Prostate gland (tissue), 2 donors: ENCODE data around the gene BRDT. TPM values are rescaled to one million over a fixed set of nuclear protein-coding genes. Genes with fewer than 3 reads are reported as not detected.

ENCODE experiments used
- DNase-seq: peaks from one replicate; pipeline ENCODE4 v3.0.0-alpha.2; 2019; ENCODE audit warnings: low spot score
- H3K27ac ChIP-seq, 2 donors: fragments of 200-600 bp; sonication (generic); 2 replicates each; pipeline ENCODE4 v1.5.1; 2017 to 2019
- H3K27me3 ChIP-seq: fragments of 200-600 bp; sonication (generic); replicated peaks from 2 replicates; pipeline ENCODE4 v1.5.1; 2019; ENCODE audit not compliant: insufficient read depth
- H3K36me3 ChIP-seq, 2 donors: fragments of 200-600 bp; sonication (generic); 1 replicate in 1 of 2; 2 replicates in 1 of 2; pipeline versions ENCODE4 v1.5.1 to v1.8.1; 2017 to 2019
- H3K4me1 ChIP-seq: fragments of 200-600 bp; sonication (generic); replicated peaks from 2 replicates; pipeline ENCODE4 v1.5.1; 2019
- H3K4me3 ChIP-seq, 2 donors: fragments of 200-600 bp; sonication (generic); 2 replicates each; pipeline ENCODE4 v1.5.1; 2017 to 2019
- H3K9me3 ChIP-seq: fragments of 200-600 bp; sonication (generic); 2 replicates; pipeline ENCODE4 v1.5.1; 2017
- POLR2A ChIP-seq: fragments of 450-650 bp; IDR thresholded peaks from one replicate; pipeline ENCODE4 v1.6.1; 2016; ENCODE audit warnings: antibody characterized with exemption, mild to moderate bottlenecking
- POLR2AphosphoS5 ChIP-seq: sonication (generic); formaldehyde crosslinking; IDR thresholded peaks from one replicate; pipeline ENCODE4 v1.6.1; 2017; ENCODE audit warnings: antibody characterized with exemption
- WGBS: methylation state at CpG from one replicate; pipeline ENCODE4 v1.1.5; 2018; 5-methylcytosine and 5-hydroxymethylcytosine counted together
- intact Hi-C: fragments of 100-400 bp; cut with DNase I; formaldehyde crosslinking; loops from one replicate; pipeline ENCODE4 v1.14.2; 2022
- total RNA-seq, 2 donors: library from RNA; depleted of rRNA; stranded (reverse); fragments of >200 nt; gene quantifications; one replicate each; pipeline ENCODE4 v1.1.0, GENCODE V29; 2016
- TF ChIP-seq, protein P1 (sequence below), 4 experiments: fragments of 200-600 bp in 2 of 4; fragments of 450-650 bp in 2 of 4; sonication (generic) in 2 of 4; IDR thresholded peaks; 1 replicate in 3 of 4; 2 replicates in 1 of 4; pipeline ENCODE4 v1.5.1; 2016 to 2019; ENCODE audit warnings: antibody characterized with exemption in 4 of 4, mild to moderate bottlenecking in 2 of 4, moderate library complexity in 2 of 4

Gene BRDT
- total RNA-seq, 2 donors from 2014 or later = 16.2 TPM; not detected in 1

DNA sequence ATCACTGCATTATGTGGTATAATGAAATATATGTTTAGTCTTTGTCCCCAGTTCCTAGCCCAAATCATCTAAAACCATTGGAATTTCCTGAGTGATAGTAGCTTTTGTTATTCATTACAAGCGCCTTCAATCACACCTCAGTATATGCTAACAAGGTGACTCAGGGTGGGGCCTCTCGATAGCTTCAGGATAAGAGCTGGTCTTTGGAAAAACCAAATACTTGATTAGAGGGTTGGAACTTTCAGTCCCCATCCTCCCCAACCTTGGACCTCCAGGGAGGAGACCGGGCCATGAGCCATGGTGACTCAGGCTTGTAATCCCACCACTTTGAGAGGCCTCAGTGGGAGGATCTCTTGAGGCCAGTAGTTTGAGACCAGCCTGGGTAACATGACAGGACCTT, 5.1 kb upstream of the BRDT start:
- intact Hi-C loops = no loop called here
- no peak for DNase-seq
- H3K36me3 ChIP-seq = no peaks in the 10 kb centered on the region
- H3K4me1 ChIP-seq = no peaks in the 10 kb centered on the region
- H3K4me3 ChIP-seq = no peak overlapping the region
- no peaks in the 10 kb centered on the region for H3K9me3 ChIP-seq
- H3K27ac ChIP-seq = no peak overlapping the region
- TF ChIP-seq, protein P1, sequence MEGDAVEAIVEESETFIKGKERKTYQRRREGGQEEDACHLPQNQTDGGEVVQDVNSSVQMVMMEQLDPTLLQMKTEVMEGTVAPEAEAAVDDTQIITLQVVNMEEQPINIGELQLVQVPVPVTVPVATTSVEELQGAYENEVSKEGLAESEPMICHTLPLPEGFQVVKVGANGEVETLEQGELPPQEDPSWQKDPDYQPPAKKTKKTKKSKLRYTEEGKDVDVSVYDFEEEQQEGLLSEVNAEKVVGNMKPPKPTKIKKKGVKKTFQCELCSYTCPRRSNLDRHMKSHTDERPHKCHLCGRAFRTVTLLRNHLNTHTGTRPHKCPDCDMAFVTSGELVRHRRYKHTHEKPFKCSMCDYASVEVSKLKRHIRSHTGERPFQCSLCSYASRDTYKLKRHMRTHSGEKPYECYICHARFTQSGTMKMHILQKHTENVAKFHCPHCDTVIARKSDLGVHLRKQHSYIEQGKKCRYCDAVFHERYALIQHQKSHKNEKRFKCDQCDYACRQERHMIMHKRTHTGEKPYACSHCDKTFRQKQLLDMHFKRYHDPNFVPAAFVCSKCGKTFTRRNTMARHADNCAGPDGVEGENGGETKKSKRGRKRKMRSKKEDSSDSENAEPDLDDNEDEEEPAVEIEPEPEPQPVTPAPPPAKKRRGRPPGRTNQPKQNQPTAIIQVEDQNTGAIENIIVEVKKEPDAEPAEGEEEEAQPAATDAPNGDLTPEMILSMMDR (IDR thresholded peaks at IDR 0.05) = no peak
- TF ChIP-seq POLR2AphosphoS5 (no peak), POLR2A (no peak)
- 86% methylated on average over 3 of the region's 3 CpGs for WGBS
- H3K27me3 ChIP-seq = no peaks in the 10 kb centered on the region

DNA sequence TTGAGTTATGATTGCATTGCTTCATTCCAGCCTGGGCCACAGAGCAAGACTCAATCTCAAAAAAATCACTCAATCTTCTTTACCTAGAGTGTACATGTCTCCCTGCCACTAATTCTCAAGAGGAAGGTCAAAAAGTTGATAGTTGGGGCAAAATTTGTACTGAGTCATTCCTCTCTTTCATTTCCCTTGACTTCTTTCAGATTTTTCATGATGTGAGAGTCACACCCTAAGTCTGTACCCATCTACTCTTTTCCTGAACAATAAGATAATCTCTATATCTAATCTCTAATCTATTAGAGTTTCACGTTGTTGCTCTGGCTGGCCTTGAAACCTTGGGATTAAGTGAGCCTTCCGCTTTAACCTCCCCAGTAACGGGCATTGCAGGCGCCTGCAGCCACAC, 1.1 kb upstream of the BRDT start:
- WGBS = 66% methylated on average over 4 of the region's 4 CpGs
- Histone ChIP-seq H3K4me1 (no peaks in the 10 kb centered on the region), H3K27ac (no peak overlapping the region)

DNA sequence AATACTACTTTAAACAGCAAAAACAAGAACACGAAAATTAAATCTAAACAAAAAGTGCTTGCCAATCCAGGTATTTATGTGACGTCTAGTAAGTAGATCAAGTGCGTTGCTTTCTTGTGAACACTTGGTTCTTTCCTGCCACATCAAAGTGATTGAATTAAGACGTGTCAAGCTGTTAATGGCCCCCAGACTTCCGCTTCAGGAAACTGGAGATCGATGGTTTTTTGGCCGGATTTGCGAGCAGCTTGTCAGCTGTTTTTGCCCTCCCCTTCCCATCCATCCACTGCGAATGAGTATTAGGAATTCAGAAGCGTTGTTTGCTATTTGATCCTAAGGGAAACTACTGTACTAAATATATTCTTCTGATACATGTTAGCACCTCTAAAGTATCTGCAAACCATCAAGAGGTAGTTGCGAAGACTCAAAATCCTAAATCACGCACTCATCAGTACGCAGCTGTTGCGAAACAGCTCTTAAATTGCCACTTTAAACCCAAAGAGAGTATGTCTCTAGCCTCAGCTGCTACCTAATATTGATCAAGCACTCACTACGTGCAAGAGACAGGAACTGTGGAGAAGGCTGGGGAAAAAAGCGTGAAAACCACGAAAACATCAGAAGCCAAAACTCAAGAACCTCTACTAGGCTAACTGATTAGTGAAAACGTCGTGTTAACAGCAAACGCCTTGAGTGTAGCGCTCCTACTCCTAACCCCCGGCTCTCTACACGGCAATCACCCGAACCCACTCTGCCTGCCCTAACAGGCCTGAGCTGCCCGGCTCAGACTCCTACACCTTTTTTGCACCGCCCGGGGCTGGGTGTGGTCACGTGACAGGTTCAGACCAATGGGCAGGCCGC, 473 bp upstream of the BRDT start:
- TF ChIP-seq, protein P1 (IDR thresholded peaks at IDR 0.05) = no peak
- TF ChIP-seq POLR2A (no peak), POLR2AphosphoS5 (no peak)
- intact Hi-C loops = no loop called here
- DNase-seq = no peak
- 80% methylated on average over 29 of the region's 29 CpGs for WGBS
- H3K4me1 ChIP-seq = no peaks in the 10 kb centered on the region
- H3K4me3 ChIP-seq = no peak overlapping the region
- H3K27me3 ChIP-seq = no peaks in the 10 kb centered on the region
- H3K9me3 ChIP-seq = no peaks in the 10 kb centered on the region
- H3K36me3 ChIP-seq = no peaks in the 10 kb centered on the region
- H3K27ac ChIP-seq = no peak overlapping the region

More for the DNA sequence above, 1.1 kb upstream of the BRDT start:
- no peaks in the 10 kb centered on the region for H3K27me3 ChIP-seq
- no peak overlapping the region for H3K4me3 ChIP-seq
- no peaks in the 10 kb centered on the region for H3K36me3 ChIP-seq
- intact Hi-C loops = no loop called here
- DNase-seq = no peak
- TF ChIP-seq, protein P1 (IDR thresholded peaks at IDR 0.05) = no peak
- TF ChIP-seq POLR2AphosphoS5 = no peak
- TF ChIP-seq POLR2A = no peak
- H3K9me3 ChIP-seq = no peaks in the 10 kb centered on the region

DNA sequence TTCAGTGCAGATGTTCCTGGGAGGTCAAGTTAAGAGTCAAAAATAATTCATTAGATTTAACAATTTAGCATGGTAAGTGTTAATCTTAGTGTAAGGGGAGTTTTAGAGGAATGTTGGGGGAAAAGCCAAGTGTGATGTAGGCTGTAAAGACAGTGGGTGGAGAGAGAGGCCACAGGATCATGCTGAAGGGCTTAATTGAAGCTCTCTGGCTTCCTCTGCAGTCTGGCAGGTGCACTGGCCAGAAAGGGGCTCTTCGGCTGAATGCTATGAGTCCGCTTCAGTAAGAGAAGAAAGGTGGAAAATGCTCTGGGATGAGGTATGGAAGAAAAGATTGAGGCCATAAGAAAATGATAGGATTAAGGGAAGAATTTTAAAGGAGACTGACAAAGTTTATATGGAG, 3.0 kb downstream of the BRDT start:
- H3K4me1 ChIP-seq = no peaks in the 10 kb centered on the region
- no peaks in the 10 kb centered on the region for H3K9me3 ChIP-seq
- no peaks in the 10 kb centered on the region for H3K27me3 ChIP-seq
- no peak overlapping the region for H3K27ac ChIP-seq
- intact Hi-C loops = no loop called here
- no peaks in the 10 kb centered on the region for H3K36me3 ChIP-seq
- TF ChIP-seq, protein P1 (IDR thresholded peaks at IDR 0.05) = no peak
- no peak for TF ChIP-seq POLR2A
- no peak for TF ChIP-seq POLR2AphosphoS5
- no peak for DNase-seq
- H3K4me3 ChIP-seq = no peak overlapping the region
- WGBS = 74% methylated on average over 2 of the region's 2 CpGs

DNA sequence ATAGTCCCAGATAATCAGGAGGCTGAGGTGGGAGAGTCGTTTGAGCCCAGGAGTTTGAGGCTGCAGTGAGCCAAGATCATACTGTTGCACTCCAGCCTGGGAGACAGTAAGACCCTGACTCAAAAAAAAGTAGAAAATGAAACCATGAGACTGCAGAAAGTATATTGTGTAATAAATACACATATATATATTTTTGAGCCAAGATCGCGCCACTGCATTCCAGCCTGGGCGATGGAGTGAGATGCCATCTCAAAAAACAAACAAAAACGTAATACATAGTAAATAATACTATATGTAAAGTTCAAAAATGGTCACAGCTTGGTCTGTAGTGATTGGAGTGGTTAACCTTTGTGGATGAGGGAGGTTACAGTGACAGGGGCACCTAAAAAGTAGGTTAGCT, 9.7 kb downstream of the BRDT start:
- Histone ChIP-seq H3K36me3 (no peaks in the 10 kb centered on the region), H3K9me3 (no peaks in the 10 kb centered on the region), H3K27me3 (no peaks in the 10 kb centered on the region), H3K4me1 (no peaks in the 10 kb centered on the region), H3K27ac (no peak overlapping the region), H3K4me3 (no peak overlapping the region)
- DNase-seq = no peak
- 59% methylated on average over 5 of the region's 5 CpGs for WGBS
- TF ChIP-seq POLR2A (no peak), POLR2AphosphoS5 (no peak)
- TF ChIP-seq, protein P1 (IDR thresholded peaks at IDR 0.05) = no peak
- intact Hi-C loops = no loop called here
